ENCODE results near the gene COMT.
A peak's percentile ranks its signal among the peaks of the same experiment; 100 is the strongest.

The COMT gene

GRCh38 chr22:19997561-19998231, 56.1 kb downstream of the COMT start:
- DNase-seq, result no peak

DNA sequence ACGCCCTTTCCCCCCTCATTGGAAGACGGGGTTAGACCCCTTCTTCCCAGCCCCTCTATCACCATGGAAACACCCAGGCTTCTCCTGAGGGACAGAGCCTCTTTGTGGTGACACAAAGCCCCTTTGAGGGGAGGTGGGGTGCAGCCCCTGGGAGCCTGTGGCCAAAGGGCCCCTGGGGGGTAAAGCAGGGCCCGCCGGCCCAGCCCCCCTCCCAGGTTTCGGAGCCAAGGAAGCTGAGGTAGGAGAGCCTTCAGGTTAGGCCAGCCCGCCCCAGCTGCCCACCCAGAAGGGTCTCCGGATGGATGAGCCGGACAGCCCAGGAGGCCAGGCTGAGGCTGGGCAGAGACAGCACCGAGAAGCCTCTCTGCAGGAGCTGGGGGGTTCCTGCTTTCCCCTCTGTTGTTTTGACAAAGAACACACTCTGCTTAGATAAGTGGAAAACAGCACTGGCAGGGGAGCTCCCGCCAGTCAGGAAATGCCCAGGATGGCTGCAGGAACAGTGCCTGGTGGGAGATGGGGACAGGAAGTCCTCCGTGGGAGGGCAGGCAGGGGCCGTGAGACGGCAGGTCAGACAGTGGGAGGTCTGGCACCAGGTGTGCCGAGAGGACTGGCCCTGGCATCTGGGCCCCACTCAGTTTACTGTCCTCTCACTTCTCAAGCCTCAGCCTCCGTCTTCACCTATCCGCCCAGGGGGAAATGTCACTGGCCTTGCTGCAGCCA, 56.8 kb downstream of the COMT start:
- no peak for DNase-seq

DNA sequence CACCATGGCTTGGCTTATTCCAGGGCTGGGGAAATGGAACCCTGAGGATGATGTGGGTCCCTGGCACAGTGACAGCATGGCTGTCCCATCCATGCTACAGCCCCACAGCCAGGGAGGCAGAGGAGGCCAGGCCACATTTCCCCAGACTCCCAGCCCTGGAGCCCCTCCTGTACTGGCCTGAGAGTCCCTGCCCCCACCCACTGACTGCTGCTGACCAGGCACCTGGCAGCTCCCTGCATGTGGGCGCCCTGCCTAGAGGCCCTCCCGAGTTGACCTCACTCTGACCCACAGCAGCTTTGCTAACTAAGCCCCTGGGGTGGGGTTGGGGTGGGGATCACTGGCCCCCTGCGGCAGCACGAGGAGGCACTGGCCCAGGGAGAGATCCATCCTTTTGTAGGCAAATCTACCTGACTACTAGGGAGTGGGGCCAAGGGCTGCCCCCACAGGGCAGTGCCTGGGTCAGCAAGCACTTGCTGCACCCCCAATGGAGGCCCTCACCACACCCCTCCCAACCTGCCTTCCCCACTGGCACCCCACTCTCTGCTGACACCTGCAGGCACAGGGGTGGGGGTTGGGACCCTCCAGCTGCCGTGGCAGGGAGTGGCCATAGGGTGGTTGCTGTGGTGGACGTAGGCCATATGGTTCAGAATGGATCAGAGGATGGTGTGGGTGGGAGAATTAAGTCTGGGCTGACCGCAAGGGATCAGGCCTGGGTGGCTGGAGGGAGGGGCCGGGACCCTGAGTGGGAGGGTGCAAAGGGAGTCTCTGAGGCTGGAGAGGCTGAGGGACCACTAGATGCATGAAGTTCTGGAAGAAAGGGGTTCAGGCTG, 57.6 kb downstream of the COMT start:
- DNase-seq, result no peak

- no peak for DNase-seq
Observed at GRCh38 chr22:20000246-20001081, 58.9 kb downstream of the COMT start.

DNA sequence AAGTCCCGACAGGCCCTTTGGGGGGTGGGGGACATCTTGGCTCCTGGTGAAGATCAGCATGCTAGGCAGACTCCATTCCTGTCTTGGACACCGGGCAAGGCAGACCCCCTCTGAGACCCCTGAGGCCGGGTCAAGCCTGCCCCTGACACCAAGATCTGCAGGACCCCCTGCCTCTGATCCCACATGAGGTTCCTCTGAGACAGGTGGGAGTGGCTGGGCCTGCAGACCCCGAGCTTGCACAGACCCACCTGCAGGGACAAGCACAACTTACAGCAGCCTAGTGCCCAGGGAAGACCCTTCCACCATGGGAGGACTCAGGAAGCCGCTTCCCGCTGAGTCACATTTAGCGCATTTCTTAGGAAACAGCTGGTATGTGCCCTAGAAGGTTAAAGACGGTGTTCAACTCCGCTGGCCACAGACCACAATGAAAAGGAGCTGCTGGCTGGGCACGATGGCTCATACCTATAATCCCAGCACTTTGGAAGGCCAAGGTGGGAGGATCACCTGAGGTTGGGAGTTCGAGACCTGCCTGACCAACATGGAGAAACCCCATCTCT, 59.6 kb downstream of the COMT start:
- peak in 1 of 2 donors; percentile 7 for DNase-seq

GRCh38 chr22:20002128-20002527, 60.6 kb downstream of the COMT start:
- DNase-seq, result no peak

DNA sequence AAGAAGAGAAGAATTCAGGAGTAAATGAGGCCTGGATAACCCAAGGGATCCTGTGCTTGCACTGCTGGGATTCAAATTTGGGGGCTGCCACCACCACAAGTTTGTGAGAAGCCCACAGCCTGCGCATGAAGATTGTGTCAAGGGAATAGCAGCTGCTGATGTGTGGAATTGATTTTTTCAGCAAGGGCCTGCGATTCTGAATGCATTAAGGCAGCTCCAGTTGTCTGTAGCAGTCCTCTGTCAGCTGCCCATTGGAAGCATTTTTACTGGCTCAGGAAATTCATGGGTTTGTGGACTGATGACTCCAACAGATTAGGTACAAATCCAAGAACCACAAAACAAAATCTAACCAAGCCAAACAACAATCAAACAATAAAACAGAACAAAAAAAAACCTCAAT, 61.1 kb downstream of the COMT start:
- DNase-seq, result no peak

DNA sequence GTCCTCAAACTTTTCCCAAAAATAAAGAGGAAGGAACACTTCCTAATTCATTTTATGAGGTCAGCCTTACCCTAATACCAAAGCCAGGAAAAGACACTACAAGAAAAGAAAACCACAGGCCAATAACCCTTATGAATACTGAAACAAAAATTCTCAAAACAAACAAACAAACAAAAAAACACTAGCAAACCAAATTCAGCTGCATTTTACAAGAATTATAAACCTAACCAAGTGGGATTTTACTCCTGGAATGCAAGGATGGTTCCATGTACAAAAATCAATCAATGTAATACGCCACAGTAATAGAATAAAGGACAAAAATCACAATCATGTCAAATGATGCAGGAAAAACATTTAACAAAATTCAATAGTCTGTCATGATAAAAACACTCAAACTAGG, 61.7 kb downstream of the COMT start:
- DNase-seq, result no peak

- DNase-seq, result no peak
Observed at GRCh38 chr22:20004464-20004863, 62.9 kb downstream of the COMT start.

DNA sequence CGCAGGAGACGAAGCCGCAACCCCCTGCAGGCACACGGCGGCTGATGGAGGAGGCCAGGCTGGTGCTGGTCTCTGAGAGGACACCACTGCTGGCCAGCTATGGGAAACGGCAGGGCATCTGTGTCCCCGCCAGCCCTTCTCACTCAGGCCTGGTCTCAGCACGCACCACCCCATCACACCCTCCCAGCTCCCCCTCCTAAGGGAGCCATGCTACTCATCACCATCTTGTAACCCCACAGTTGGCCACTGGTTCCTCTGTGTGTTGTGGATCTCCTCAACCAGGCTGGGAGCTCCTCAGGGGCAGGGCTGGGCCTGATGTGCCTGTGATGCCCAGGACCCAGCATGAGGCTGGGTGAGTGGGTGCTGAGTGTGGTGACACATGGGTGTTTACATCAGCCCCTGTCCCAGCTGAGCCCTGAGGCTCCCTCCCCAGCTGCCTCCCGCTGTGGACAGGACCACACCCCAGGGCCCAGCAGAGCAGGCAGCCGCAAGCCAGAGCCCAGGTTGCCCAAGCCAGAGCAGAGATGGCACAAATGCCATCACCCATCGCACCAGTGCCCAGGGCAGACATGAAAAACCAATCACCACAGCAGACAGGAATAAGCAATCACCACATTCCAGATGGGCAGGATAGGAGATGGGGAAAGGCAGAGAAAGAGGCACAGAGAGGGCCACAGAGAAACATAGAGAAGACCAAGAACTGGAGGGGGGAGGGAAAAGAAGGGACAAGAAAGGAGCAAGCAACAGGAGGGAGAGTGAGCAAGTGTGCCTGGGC, 66.8 kb downstream of the COMT start:
- no peak for DNase-seq

GRCh38 chr22:20009018-20009491, 67.5 kb downstream of the COMT start:
- no peak for DNase-seq

GRCh38 chr22:20009582-20010306, 68.2 kb downstream of the COMT start:
- DNase-seq, result no peak

DNA sequence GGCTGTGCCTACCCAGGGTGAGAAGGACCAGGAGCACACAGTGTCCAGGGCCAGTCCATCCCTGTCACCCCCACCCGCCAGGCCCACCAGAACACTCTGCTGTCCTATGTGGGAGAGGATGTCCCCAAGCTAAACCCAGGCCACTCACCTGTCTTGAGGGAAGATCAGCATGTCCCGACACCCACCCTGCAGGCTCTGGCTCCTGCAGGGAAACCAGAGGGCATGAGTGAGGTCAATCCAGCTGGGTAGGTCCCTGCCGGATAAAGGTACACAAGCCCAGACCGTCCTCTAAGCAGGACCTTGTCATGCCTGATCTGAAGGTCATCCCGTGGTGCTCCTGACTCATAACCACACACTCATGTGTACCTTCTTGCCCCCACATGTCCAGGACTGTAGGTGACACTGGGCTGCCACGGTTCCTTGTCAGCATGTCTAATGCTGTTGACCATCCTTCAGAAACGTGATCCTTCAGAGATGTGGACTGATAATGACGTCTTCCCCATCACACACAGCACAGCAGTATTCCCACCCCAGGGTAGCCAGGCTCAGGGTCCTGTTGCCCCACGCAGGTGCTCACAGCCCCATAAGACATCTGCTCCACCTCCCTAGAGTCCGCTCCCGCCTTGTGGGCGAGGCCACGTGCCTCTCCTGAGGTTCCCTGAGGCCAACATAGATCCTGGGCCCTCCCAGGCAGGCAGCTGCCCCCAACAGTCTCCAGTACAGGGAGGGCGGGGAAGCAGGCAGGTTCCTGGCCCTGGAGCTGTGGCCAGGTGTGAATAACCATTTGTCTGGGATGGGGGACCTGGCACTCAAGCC, 68.9 kb downstream of the COMT start:
- no peak for DNase-seq

DNA sequence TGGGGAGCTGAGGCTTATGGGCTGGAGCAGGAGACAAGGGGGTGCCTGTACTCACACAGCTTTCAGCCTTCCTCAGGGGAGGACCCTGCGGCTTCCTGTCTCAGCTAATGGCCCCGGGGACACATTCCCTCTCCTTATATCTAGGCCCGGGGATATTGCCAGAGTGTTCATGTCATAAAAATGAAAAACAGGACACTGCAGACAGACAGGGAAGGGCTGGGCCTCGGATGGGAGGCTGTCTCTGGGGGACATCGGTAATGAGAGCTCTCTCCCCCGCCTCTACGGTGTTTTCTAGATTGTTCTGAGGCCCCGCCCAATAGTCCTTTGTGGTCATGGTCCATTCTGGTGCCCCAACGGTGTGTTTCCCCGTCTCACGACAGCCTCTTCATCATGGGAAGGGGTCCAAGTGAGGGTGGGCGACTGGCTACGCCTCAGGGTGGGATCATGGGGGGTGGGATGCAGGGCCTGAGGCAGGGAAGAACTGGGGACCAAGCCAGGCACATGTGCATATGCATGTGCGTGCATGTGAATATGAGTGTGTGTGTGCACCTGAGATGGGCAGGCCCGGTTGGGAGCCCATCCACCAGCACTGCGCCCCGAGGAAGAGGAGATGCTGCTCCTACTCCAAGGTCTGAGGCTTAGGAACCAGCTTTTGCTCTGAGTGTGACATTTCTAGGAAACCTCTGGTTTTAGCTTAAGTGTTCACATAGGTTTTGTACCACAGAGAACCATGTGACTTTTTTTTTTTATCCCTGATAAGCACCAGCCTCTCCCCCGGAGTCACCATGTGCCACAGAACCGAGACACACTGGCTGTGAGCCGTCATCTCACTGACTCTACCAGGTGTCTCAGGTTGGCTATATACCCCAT, 69.8 kb downstream of the COMT start:
- no peak for DNase-seq

DNA sequence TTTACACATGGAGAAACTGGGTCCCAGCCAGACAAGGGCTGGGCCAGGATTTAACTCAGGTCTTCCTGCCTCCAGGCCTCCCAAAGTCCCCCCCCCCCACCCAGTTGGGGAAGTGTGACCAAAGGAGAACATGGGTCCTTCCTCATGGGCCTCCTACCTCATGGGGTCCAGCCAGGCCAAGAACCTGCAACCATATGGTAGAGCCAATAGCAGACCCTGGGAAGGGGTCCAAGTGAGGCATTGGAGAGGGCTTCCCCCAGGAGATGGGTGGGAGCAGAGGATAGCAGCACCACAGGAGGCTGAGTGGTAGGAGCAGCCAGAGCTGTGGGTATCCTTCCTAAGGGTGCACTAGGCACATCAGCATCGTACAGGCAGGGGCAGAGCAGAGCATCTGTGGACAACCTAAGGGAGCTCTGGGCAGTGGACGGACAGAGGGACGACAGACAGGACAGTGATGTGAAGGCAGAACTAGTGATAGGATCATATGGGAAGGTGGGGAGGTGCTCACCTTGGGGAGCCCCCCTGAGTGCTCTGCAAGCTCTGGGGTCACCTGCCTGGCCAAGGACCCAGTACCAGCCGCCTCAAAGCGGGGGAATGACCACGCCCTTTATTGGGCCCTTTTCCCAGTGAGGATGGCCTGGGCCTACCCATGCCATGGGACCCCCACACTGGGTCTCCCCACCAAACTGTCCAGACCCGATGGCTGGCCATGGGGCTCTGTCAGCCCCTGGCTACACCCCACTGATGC, 70.6 kb downstream of the COMT start:
- no peak for DNase-seq

GRCh38 chr22:20012741-20013331, 71.3 kb downstream of the COMT start:
- no peak for DNase-seq

DNA sequence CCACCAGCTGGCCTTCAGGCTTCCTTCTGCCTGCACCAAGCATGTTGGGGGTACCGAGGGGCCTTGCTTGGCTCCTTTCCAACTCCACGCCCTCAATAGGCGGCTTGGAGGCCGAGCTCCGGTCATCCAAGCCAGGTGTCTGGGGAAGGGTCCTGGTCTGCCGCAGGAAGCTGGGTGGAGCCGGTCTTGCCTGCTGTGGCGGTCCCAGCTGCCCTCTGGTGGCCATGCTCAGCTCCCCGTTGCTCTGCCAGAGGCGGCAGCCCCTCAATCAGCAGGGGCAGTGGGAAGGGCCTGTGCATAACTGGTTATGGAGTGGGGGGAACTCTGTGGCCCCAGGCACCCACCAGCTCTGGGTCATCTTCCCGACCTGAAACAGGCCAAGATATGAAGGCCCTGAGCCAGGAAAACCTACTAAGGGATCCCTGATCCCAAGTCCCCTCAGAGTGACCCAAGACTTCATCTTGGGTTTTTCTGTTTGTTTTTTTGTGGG, 71.9 kb downstream of the COMT start:
- peak in 1 of 2 donors; percentile 69 for DNase-seq
